GM12874 (cell line): Measurements from ENCODE around the gene FOXP4.

Experiments
- TF ChIP-seq, protein P1 (sequence below): IDR thresholded peaks from 2 replicates; pipeline ENCODE4 v1.5.1; 2011; ENCODE audit warnings: low read depth, mild to moderate bottlenecking, control low read depth, low read length, moderate library complexity; ENCODE audit not compliant: insufficient read depth

Gene FOXP4

DNA sequence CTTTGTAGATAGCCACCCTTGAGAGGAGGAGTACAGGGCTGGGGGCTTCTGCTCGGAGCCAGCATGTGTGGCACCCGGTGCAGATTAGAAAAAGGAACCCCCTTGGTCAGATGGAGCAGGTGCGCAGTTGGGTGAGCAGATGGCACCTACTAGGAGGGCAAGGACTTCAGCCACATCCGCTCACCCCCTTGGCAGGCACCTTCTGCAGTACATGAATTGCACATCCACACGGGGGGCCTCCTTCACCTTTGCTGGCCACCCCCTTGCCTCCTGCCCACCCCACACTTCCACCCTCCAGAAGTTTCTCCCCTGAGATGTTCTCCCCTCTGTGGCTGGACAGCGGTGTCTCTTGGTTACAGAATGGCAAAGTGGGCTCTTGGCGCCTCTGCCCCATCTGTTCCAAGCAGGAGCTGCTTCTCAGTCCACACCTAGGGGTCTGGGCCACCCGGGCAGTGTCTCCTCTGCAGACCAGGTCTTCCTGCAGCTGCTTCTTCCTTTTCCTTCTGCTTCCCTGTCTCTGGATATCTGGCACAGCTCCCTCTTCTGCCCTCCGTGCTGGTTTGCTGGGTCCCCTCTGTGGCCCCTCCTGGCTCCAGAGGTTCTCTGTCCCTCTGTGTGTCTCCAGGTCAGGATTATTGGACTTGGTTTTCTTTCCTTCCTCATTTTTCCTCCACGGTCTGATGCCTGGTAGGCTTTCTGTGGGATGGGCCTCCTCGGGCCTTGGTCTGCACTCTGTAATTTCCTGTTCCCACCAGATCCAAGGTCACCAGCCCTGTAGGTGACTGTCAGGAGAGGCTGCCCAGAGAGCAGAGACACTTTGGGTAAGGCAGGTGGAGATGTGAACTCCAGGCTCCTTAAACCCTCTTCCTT is 96.1 kb downstream of the FOXP4 start:
- TF ChIP-seq, protein P1, sequence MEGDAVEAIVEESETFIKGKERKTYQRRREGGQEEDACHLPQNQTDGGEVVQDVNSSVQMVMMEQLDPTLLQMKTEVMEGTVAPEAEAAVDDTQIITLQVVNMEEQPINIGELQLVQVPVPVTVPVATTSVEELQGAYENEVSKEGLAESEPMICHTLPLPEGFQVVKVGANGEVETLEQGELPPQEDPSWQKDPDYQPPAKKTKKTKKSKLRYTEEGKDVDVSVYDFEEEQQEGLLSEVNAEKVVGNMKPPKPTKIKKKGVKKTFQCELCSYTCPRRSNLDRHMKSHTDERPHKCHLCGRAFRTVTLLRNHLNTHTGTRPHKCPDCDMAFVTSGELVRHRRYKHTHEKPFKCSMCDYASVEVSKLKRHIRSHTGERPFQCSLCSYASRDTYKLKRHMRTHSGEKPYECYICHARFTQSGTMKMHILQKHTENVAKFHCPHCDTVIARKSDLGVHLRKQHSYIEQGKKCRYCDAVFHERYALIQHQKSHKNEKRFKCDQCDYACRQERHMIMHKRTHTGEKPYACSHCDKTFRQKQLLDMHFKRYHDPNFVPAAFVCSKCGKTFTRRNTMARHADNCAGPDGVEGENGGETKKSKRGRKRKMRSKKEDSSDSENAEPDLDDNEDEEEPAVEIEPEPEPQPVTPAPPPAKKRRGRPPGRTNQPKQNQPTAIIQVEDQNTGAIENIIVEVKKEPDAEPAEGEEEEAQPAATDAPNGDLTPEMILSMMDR: no peak

DNA sequence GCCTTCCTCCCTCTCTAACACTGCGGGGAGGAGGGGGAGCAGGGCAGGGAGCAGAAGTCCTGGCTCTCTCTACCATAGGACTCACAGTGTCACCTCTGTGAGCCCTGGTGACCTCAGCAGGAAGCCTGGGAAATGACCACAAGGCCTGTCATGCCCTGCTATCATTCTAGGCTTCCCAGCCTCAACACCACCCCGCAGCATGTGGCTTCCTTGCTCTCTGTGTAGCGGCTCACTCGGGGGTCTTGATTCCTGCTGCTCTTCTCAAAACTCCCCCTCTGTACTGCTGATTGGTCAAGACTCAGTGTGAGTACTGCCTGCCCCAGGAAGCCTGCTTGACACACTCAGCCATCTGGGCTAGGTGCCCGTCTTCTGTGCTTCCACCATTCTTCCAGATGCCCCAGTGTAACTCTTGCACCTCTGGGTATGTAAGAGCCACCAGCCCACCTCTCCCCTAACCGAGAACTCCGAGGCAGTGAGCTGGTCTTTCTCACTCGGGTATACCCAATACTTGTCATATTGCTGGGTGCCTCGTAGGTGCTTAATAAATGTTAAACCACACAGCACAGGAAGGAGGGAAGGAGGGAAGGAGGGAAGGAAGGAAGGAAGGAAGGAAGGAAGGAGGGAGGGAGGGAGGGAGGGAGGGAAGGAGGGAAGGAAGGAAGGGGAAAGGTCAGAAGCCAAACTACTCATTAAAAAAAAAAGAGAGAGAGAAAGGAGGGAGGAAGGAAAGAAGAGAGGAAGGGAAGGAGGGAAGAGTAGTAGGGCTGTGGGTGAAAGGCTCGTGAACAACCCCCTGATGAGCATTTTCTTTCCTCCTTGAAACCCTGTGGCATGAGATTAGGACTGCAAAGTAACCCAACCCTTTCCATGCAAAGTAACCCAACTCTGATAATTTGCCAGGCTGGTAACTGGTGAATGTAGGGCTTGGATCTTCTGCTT is 97.0 kb downstream of the FOXP4 start:
- TF ChIP-seq, protein P1: no peak

DNA sequence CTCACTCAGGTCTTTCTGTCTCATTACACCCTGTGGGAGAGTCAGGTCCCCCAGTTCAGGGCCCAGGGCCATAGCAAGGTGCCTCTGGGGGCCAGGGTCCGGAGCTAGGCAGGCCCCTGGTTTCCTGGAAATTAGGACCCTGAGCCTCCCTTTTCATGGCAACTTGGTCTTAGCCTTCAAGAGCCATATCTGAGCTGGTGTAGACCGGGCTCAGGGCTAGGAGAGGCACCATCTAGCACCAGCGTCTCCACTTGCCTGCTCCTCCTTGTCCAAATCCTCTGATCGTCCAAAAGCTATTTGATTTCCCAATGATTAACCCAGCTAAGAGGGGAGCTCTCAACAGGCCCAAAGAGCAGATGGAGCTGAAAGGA is 97.7 kb downstream of the FOXP4 start:
- TF ChIP-seq, protein P1: no peak

DNA sequence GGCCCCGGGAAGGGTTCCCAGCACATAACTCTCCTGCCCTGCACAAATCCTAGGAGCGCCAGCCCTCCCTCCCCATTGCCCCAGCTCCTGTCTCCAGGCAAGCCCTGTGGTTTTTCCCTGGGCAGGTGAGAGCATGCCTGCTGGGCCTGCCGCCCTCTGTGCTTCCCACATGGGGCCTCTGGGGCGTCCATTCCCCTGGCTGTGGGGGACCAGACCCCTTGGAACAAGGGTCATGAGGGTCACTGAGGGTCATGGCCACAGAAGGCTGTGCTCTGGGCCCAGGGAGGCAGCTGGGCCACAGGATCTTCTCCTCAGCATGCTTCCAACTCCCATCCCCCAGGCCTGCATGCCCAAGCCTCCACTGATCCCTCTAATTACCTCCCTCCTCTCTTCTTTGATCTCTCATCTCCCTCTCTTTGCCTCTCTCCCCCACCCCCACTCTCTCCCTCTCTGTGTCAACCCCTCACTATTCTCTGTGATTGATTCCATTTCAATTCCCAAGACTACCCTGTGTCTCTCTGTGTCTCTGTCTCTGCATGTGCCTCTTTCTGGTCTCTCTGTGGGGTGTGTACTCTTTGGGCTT is 98.2 kb downstream of the FOXP4 start:
- TF ChIP-seq, protein P1: no peak

DNA sequence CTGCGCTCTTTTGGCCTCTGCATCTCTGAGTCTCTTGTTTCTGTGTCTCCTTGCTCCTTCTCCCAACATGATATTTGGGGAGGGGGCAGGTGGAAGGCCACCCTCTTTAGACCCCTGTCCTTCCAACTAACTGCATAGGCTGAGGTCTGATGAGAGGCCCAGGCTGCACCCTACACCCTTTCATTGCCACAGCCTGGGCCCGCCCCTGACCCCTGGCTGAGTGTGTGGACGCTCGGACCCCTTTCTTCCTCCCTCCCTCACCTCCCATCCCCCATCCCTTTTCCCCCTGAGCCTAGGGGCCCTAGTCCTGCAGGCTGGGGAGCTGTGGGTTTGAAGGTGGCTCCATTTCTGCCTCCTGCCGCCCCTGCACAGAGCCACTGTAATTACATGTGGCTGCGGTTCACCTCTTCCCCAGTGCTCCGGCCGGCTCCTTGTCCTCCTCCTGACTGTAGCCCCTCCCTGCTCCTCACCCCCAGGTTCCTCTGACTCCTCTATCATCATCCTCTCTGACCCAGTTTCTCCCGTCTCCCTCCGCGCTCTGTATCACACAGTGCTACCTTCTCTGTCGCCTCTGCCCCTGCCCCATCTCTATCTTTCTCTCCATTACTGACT is 98.9 kb downstream of the FOXP4 start:
- TF ChIP-seq, protein P1: no peak

DNA sequence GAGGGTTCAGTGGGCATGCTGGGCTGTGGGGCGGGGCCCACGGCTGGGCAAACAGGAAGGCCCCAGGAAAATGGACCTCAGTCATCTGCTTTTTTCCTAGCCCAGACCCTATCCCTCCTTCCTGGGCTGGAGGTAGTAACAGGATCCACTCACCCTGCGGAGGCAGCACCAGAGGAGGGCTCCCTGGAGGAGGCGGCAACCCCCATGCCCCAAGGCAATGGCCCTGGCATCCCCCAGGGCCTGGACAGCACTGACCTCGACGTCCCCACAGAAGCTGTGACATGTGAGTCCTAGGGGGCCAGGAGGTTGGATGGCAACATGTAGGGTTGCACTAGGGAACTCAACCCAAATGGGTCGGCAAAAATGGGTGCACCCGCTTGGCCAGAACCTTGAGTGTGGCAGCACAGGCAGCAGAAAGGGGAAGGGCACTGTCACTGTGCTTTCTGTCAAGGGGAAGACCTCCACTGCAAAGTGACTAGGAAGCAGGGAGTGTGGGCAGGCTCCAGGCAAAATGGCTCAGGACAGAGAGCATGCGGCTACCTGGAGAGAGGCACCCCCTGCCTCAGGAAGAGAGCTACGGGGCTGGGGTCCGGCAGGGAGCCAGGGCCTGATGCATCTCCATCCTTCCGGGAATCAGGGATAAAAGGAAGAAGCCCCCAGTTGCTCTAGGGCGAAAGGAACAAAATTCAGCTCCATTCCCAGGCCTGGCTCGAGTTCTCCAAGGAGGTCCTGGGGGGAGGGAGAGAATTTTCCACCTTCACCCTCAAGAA is 100.0 kb downstream of the FOXP4 start:
- TF ChIP-seq, protein P1: no peak
